ENCODE data around the gene ANKRD40CL.
"Not testable (repeated sequence)": the region's sequence is repeated elsewhere in the genome, so short reads cannot be mapped to it uniquely, and the experiment has no call there.

The ANKRD40CL gene

DNA sequence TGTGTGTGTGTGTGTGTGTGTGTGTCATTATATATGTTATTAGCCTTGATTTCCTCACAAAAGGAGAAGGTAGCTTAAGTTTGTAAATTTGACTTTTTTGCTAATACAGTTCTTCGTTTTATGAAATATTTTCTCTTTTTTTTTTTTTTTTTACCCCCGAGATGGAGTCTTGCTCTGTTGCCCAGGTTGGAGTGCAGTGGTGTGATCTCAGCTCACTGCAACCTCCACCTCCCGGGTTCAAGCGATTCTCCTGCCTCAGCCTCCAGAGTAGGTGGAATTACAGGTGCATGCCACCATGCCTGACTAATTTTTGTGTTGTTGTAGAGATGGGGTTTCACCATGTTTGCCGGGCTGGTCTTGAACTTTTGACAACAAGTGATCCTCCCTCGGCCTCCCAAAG is 42.7 kb downstream of the ANKRD40CL start:
- Mint-ChIP-seq H3K36me3 (ENCODE audit: low read depth) (peaks cover 19% of the 10 kb centered on the region), H3K4me1 (ENCODE audit: low read depth) (peaks cover 33% of the 10 kb centered on the region)
- H3K27ac Mint-ChIP-seq; H3K27me3 Mint-ChIP-seq (ENCODE audit: low read depth); H3K4me3 Mint-ChIP-seq; H3K9me3 Mint-ChIP-seq: not testable (repeated sequence)

DNA sequence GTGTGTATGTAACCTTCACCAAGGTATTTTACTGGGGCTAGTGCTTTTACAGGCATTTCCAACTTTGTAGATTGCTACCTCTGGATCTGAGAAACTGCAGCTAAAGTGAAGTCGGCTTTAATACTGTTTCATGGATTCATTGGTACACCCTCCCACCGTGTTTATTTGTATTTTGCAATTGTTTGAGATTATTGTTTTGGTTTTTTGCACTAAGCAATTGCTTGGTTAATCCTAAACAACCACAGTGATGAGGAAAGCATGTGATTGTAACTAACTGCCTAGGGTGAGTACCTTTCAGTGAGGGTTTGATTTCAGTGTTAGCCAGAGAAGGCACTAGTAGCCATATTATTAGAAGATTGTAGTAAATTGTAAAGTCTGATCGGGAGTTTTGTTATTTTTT is 44.6 kb downstream of the ANKRD40CL start:
- H3K4me1 Mint-ChIP-seq (ENCODE audit: low read depth): peaks cover 36% of the 10 kb centered on the region
- peaks cover 20% of the 10 kb centered on the region for H3K36me3 Mint-ChIP-seq (ENCODE audit: low read depth)
- H3K9me3 Mint-ChIP-seq: no peaks in the 10 kb centered on the region
- H3K27me3 Mint-ChIP-seq (ENCODE audit: low read depth): no peaks in the 10 kb centered on the region
- H3K27ac Mint-ChIP-seq: no peak overlapping the region
- H3K4me3 Mint-ChIP-seq: peak overlapping the region; percentile 21

DNA sequence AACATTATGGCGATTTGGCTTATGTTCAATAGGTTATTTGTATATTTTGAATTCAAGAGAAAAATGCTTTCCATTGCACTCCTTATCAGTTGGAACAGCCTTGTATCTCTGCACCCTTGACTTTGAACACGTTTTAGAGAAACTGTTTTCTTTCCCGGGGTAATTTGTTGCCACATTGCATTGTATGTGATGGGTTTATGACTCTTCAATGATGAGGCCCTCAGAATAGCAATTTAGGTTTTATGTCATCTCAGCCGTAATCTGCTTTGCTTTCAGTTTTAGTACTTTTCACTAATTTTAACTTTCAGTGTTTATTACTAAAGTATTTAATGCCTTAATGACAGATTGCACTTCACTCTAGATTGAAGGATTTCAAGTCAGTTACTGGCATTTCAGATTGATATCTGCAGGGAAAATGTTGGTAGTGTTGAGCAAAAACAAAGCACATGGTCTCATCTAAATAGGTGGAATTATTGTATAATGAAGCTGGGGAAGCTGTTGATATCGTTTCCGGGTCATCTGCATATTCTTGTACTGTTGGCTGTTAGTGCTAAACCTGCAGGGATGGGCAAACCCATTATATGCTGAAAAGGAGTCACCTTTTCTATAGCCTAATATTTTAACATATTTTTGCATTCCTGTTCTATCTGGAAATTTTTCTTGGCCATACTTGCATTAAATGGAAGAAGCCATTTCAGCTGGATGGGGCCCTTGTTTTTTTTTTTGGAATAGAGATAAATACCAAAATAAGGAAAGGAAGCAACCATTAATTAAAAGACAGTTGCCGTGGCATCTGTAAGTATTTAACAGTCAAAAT is 45.9 kb downstream of the ANKRD40CL start:
- Mint-ChIP-seq H3K4me3 (peak overlapping the region; percentile 99), H3K27ac (peak overlapping the region; percentile 98), H3K27me3 (ENCODE audit: low read depth) (no peaks in the 10 kb centered on the region), H3K9me3 (no peaks in the 10 kb centered on the region), H3K36me3 (ENCODE audit: low read depth) (peaks cover 13% of the 10 kb centered on the region), H3K4me1 (ENCODE audit: low read depth) (peaks cover 29% of the 10 kb centered on the region)

DNA sequence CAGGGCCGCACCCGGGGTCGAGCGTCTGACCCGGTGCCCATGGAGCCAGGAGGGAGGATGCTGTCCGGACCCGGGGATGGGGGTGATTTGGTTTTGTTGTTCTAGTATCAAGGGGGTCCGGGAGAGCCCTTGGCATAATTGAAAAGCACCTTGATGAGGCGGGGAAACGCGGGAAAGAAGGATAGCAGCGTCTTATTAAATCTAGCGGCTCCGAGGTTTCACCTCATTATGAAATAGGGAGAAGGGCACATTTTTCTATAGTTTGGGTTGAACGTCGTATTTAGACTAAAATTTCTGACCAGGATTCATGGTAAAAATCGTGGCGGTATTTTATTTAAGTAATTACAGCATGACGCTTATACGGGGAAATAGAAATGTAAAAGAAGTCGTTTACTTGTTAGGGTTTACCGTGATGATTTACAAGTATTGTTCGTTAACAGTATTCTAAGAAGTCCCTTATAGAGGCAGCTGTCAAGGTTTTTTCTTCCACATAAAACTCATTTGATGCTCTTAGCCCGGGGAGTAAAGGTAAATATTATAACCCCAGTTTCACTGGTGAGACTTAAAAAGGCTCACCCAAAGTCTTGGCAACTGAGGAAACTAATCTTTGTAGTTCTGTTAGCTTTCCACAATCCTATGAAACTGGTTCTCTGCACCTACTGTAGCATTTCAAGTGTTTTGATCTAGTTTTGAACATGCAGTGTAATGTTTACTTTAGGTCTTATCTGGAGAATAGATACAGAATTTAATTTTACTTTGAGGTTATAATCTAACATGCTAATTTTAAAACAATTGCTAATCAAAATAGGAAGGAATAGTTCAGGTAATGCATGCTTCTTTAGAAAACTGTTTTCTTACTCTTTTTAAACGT is 47.2 kb downstream of the ANKRD40CL start:
- peaks cover 29% of the 10 kb centered on the region for H3K4me1 Mint-ChIP-seq (ENCODE audit: low read depth)
- H3K36me3 Mint-ChIP-seq (ENCODE audit: low read depth): peaks cover 13% of the 10 kb centered on the region
- H3K27me3 Mint-ChIP-seq (ENCODE audit: low read depth): no peaks in the 10 kb centered on the region
- peak overlapping the region; percentile 99 for H3K4me3 Mint-ChIP-seq
- H3K27ac Mint-ChIP-seq: peak overlapping the region; percentile 98
- no peaks in the 10 kb centered on the region for H3K9me3 Mint-ChIP-seq

DNA sequence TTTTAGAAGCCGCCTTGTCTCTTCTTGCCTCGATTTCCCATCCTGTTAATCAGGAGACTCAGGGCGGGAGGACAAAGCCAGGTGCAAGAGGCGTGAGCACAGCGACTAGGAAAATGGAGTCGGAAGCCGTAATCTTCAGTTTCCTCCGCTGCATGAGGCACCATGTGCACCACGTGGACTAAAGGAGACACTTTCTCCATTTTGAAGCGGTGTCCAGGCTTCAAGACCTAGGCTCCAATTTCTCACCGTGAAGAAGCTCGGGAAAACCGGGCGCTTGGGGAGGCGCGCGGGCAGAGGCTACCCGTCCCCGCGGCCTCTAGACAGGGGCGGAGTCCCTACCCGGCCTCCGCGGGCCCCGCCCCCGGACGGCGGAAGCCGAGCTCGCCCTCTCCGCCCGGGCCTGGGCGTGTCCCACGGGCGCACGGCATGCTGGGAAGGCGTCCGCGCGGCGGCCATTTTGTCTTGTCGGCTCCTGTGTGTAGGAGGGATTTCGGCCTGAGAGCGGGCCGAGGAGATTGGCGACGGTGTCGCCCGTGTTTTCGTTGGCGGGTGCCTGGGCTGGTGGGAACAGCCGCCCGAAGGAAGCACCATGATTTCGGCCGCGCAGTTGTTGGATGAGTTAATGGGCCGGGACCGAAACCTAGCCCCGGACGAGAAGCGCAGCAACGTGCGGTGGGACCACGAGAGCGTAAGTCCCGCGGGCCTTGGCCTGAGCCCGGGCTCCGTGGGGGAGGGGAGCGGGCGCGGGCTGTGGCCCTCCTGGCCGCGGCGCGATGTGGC is 48.0 kb downstream of the ANKRD40CL start, which contains the start of gene LUC7L3:
Gene LUC7L3, plus strand, starts transcription at position 460 of the 780 bp plus-strand sequence. Its CDS starts 130 bp downstream, at position 590.
- Mint-ChIP-seq H3K4me1 (ENCODE audit: low read depth) (peaks cover 29% of the 10 kb centered on the region), H3K27me3 (ENCODE audit: low read depth) (no peaks in the 10 kb centered on the region), H3K9me3 (no peaks in the 10 kb centered on the region), H3K36me3 (ENCODE audit: low read depth) (peaks cover 13% of the 10 kb centered on the region), H3K4me3 (peak within 1 kb of the TSS; percentile 99), H3K27ac (peak within 1 kb of the TSS; percentile 98)

DNA sequence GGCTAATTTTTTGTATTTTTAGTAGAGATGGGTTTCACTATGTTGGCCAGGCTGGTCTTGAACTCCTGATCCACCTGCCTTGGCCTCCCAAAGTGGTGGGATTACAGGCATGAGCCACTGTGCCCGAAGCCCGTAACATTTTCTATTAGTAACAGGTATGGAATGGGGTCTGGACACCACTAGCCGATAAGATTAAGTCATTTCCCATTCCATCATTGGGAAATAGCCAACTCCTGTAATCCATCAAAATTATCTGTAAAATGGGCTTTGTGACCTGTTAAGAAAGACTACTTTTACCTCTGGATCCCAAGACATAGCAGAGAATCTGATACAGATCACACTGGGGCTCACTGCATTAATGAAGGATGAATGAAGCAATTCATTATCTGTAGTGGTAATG is 51.8 kb downstream of the ANKRD40CL start:
- H3K4me1 Mint-ChIP-seq (ENCODE audit: low read depth): peaks cover 6% of the 10 kb centered on the region
- no peaks in the 10 kb centered on the region for H3K9me3 Mint-ChIP-seq
- peaks cover 4% of the 10 kb centered on the region for H3K36me3 Mint-ChIP-seq (ENCODE audit: low read depth)
- no peak overlapping the region for H3K27ac Mint-ChIP-seq
- peaks cover 15% of the 10 kb centered on the region for H3K27me3 Mint-ChIP-seq (ENCODE audit: low read depth)
- H3K4me3 Mint-ChIP-seq: no peak overlapping the region

DNA sequence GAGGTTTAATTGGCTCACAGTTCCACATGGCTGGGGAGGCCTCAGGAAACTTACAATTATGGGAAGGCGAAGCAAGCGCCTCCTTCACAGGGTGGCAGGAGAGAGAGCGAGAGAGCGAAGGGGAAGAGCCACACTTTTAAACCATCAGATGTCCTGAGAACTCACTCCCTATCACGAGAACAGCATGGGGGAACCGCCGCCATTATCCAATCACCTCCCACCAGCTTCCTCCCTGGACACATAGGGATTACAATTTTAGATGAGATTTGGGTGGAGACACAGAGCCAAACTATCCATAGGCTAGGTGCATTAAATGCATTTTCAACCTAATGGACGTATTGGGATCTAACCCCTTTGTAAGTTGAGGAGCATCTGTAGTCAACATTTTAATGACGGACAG is 54.7 kb downstream of the ANKRD40CL start:
- Mint-ChIP-seq H3K36me3 (ENCODE audit: low read depth) (no peaks in the 10 kb centered on the region), H3K27ac (no peak overlapping the region), H3K4me3 (no peak overlapping the region), H3K4me1 (ENCODE audit: low read depth) (peaks cover 9% of the 10 kb centered on the region), H3K9me3 (no peaks in the 10 kb centered on the region), H3K27me3 (ENCODE audit: low read depth) (peaks cover 15% of the 10 kb centered on the region)
